HepG2 (cell line): Measurements from ENCODE around the gene NDUFS6.

Experiments
- EP300 ChIP-seq, 3 experiments: sonication (generic) in 1 of 3; formaldehyde crosslinking in 1 of 3; IDR thresholded peaks; 2 replicates each; pipeline versions ENCODE4 v1.5.1 to v1.6.1; 2011 to 2020; ENCODE audit warnings: low read depth in 2 of 3, low read length in 2 of 3, borderline replicate concordance in 1 of 3, improper control_type of control experiment in 1 of 3, mild to moderate bottlenecking in 1 of 3, missing genetic modification reagents in 1 of 3, moderate library complexity in 1 of 3
- FOXJ3 ChIP-seq: sonication (generic); formaldehyde crosslinking; IDR thresholded peaks from 2 replicates; pipeline ENCODE4 v1.4.0; 2020; ENCODE audit warnings: missing genetic modification reagents, mild to moderate bottlenecking, borderline replicate concordance
- FOXK2 ChIP-seq: fragments of 450-650 bp; IDR thresholded peaks from 2 replicates; pipeline ENCODE4 v1.6.1; 2016
- KMT2A ChIP-seq: sonication (generic); formaldehyde crosslinking; IDR thresholded peaks from 2 replicates; pipeline ENCODE4 v1.4.0; 2020; ENCODE audit warnings: missing genetic modification reagents
- POLR2A ChIP-seq, 2 experiments: IDR thresholded peaks; 2 replicates each; pipeline ENCODE4 v1.6.1; 2011; ENCODE audit warnings: low read depth in 2 of 2, low read length in 2 of 2, mild to moderate bottlenecking in 1 of 2, moderate library complexity in 1 of 2; ENCODE audit not compliant: insufficient read depth in 1 of 2
- SMC3 ChIP-seq: IDR thresholded peaks from 2 replicates; pipeline ENCODE4 v1.6.1; 2011; ENCODE audit warnings: low read length, improper control_type of control experiment
- ZZZ3 ChIP-seq: sonication (generic); formaldehyde crosslinking; IDR thresholded peaks from 2 replicates; pipeline ENCODE4 v1.4.0; 2020; ENCODE audit warnings: missing genetic modification reagents, mild to moderate bottlenecking, borderline replicate concordance
- TF ChIP-seq, protein P1 (sequence below): sonication (generic); formaldehyde crosslinking; IDR thresholded peaks from 2 replicates; pipeline ENCODE4 v1.5.0; 2020; ENCODE audit warnings: mild to moderate bottlenecking, missing genetic modification reagents, moderate library complexity

DNA sequence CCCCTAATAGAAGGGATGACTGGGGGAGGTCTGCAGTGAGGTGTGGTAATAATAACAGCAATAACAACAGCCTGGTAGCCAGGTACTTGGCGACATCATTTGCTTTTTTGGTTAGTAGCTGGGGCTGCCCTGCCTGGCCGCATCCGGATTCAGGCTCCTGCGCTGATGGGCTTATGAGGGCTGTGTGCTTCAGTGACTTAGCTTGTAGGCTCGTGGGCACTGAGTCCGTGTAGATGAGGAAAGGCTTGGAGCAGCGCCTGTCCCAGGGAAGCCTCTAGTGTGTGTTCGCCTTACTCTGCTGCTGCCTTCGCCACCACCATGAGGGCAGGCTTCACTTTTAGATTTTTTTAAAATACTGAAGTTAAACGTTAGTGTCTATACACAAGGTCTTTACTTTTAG, 4.5 kb downstream of the NDUFS6 start:
- TF ChIP-seq ZZZ3 (CRISPR knock-in tag) (no peak), EP300 (IDR thresholded peaks at IDR 0.05; ENCODE audit: low read depth in 2 of 2, low read length in 2 of 2) (no peak), EP300 (CRISPR knock-in tag; IDR thresholded peaks at IDR 0.05; ENCODE audit: borderline replicate concordance) (no peak), SMC3 (no peak), FOXJ3 (CRISPR knock-in tag) (no peak), FOXK2 (no peak), POLR2A (IDR thresholded peaks at IDR 0.05; ENCODE audit: insufficient read depth in 1 of 2, low read depth in 2 of 2, low read length in 2 of 2) (no peak), KMT2A (CRISPR knock-in tag) (no peak)
- TF ChIP-seq, protein P1, sequence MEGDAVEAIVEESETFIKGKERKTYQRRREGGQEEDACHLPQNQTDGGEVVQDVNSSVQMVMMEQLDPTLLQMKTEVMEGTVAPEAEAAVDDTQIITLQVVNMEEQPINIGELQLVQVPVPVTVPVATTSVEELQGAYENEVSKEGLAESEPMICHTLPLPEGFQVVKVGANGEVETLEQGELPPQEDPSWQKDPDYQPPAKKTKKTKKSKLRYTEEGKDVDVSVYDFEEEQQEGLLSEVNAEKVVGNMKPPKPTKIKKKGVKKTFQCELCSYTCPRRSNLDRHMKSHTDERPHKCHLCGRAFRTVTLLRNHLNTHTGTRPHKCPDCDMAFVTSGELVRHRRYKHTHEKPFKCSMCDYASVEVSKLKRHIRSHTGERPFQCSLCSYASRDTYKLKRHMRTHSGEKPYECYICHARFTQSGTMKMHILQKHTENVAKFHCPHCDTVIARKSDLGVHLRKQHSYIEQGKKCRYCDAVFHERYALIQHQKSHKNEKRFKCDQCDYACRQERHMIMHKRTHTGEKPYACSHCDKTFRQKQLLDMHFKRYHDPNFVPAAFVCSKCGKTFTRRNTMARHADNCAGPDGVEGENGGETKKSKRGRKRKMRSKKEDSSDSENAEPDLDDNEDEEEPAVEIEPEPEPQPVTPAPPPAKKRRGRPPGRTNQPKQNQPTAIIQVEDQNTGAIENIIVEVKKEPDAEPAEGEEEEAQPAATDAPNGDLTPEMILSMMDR (CRISPR knock-in tag), result no peak
